ENCODE data around the gene MOCS1.

- TF ChIP-seq, protein P1, sequence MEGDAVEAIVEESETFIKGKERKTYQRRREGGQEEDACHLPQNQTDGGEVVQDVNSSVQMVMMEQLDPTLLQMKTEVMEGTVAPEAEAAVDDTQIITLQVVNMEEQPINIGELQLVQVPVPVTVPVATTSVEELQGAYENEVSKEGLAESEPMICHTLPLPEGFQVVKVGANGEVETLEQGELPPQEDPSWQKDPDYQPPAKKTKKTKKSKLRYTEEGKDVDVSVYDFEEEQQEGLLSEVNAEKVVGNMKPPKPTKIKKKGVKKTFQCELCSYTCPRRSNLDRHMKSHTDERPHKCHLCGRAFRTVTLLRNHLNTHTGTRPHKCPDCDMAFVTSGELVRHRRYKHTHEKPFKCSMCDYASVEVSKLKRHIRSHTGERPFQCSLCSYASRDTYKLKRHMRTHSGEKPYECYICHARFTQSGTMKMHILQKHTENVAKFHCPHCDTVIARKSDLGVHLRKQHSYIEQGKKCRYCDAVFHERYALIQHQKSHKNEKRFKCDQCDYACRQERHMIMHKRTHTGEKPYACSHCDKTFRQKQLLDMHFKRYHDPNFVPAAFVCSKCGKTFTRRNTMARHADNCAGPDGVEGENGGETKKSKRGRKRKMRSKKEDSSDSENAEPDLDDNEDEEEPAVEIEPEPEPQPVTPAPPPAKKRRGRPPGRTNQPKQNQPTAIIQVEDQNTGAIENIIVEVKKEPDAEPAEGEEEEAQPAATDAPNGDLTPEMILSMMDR (IDR thresholded peaks at IDR 0.05), result no peak
- no peak for TF ChIP-seq EZH2 (IDR thresholded peaks at IDR 0.05; ENCODE audit: borderline replicate concordance, insufficient read depth, low read depth, low read length, poor library complexity, severe bottlenecking)
Observed at GRCh38 chr6:39915866-39916265, 18.4 kb downstream of the MOCS1 start.

Measured in B cell (primary cell).